H7 (cell line): Measurements from ENCODE around the gene C2orf78. TPM values are rescaled to one million over a fixed set of nuclear protein-coding genes. Genes with fewer than 3 reads are reported as not detected.

Experiments used
- total RNA-seq: library from RNA; depleted of rRNA; stranded (reverse); fragments of >200 nt; shearing (Covaris generic); gene quantifications from 2 replicates; pipeline ENCODE4 v1.2.3, GENCODE V29; 2014; rRNA removed

C2orf78 gene
- total RNA-seq, 1 experiment from 2014 or later = not detected

Other genes with a start within 250 kb of the C2orf78 start
- gene NAT8, start 141.8 kb upstream of the C2orf78 start, total RNA-seq = not detected in 2 replicates
- 35.1 and 43.2 TPM in 2 replicates for gene TPRKB, start 46.8 kb upstream of the C2orf78 start, total RNA-seq
- 28.7 and 35.8 TPM in 2 replicates for gene DUSP11, start 4.1 kb upstream of the C2orf78 start, total RNA-seq
- 45.4 and 46.3 TPM in 2 replicates for gene STAMBP, start 44.8 kb downstream of the C2orf78 start, total RNA-seq
- gene ACTG2, start 108.8 kb downstream of the C2orf78 start, total RNA-seq = 0.97 TPM in 1 of 2 replicates, not detected in the other
- 80.7 and 82.9 TPM in 2 replicates for gene DGUOK, start 142.7 kb downstream of the C2orf78 start, total RNA-seq
- 7.2 and 7.3 TPM in 2 replicates for gene TET3, start 200.7 kb downstream of the C2orf78 start, total RNA-seq